HepG2 (cell line): ENCODE results near the gene DSG2. TPM values are rescaled to one million over a fixed set of nuclear protein-coding genes. Genes with fewer than 3 reads are reported as not detected.

ENCODE experiments used
- AKAP8 ChIP-seq: sonication (generic); formaldehyde crosslinking; IDR thresholded peaks from 2 replicates; pipeline ENCODE4 v1.5.1; 2020; ENCODE audit warnings: mild to moderate bottlenecking, missing genetic modification reagents
- BCL6 ChIP-seq: IDR thresholded peaks from 2 replicates; pipeline ENCODE4 v1.6.1; 2016; ENCODE audit warnings: missing genetic modification reagents, missing compliant biosample characterization
- CCDC6 ChIP-seq: sonication (generic); formaldehyde crosslinking; IDR thresholded peaks from 2 replicates; pipeline ENCODE4 v1.8.1; 2022; ENCODE audit warnings: mild to moderate bottlenecking, missing genetic modification reagents, moderate library complexity
- FOSL1 ChIP-seq: sonication (generic); formaldehyde crosslinking; IDR thresholded peaks from 2 replicates; pipeline ENCODE4 v1.9.0; 2021; ENCODE audit warnings: missing genetic modification reagents, borderline replicate concordance
- HNRNPLL ChIP-seq: fragments of 200-400 bp; formaldehyde crosslinking; IDR thresholded peaks from 2 replicates; pipeline ENCODE4 v1.6.1; 2017; ENCODE audit warnings: mild to moderate bottlenecking, low read depth, low read length; ENCODE audit not compliant: poor library complexity, severe bottlenecking
- KDM5B ChIP-seq: sonication (generic); formaldehyde crosslinking; IDR thresholded peaks from 2 replicates; pipeline ENCODE4 v1.4.0; 2020; ENCODE audit warnings: missing genetic modification reagents, mild to moderate bottlenecking, borderline replicate concordance
- NRL ChIP-seq: sonication (generic); formaldehyde crosslinking; IDR thresholded peaks from 2 replicates; pipeline ENCODE4 v1.5.0; 2020; ENCODE audit warnings: missing genetic modification reagents, mild to moderate bottlenecking, moderate library complexity, borderline replicate concordance
- RAD21 ChIP-seq: fragments of 450-650 bp; formaldehyde crosslinking; IDR thresholded peaks from 2 replicates; pipeline ENCODE4 v1.5.0; 2020; ENCODE audit warnings: mild to moderate bottlenecking
- REPIN1 ChIP-seq: sonication (generic); formaldehyde crosslinking; IDR thresholded peaks from 2 replicates; pipeline ENCODE4 v1.8.0; 2022; ENCODE audit warnings: missing genetic modification reagents, low read depth, mild to moderate bottlenecking, borderline replicate concordance
- ZBTB7A ChIP-seq: sonication (generic); formaldehyde crosslinking; IDR thresholded peaks from 2 replicates; pipeline ENCODE4 v1.8.0; 2022; ENCODE audit warnings: mild to moderate bottlenecking, missing genetic modification reagents
- ZBTB8A ChIP-seq: sonication (generic); formaldehyde crosslinking; IDR thresholded peaks from 2 replicates; pipeline ENCODE4 v1.4.0; 2020; ENCODE audit warnings: mild to moderate bottlenecking, low read depth, missing genetic modification reagents, borderline replicate concordance
- ZFP37 ChIP-seq: sonication (generic); formaldehyde crosslinking; IDR thresholded peaks from 2 replicates; pipeline ENCODE4 v1.4.0; 2020; ENCODE audit warnings: missing genetic modification reagents, borderline replicate concordance
- ZNF121 ChIP-seq: sonication (generic); formaldehyde crosslinking; IDR thresholded peaks from 2 replicates; pipeline ENCODE4 v1.5.0; 2020; ENCODE audit warnings: mild to moderate bottlenecking, missing genetic modification reagents
- ZNF350 ChIP-seq: sonication (generic); formaldehyde crosslinking; IDR thresholded peaks from 2 replicates; pipeline ENCODE4 v1.4.0; 2020; ENCODE audit warnings: mild to moderate bottlenecking, low read depth, missing genetic modification reagents, borderline replicate concordance
- ZNF709 ChIP-seq: sonication (generic); formaldehyde crosslinking; IDR thresholded peaks from 2 replicates; pipeline ENCODE4 v1.5.0; 2020; ENCODE audit warnings: mild to moderate bottlenecking, missing genetic modification reagents
- ZNF75D ChIP-seq: sonication (generic); formaldehyde crosslinking; IDR thresholded peaks from 2 replicates; pipeline ENCODE4 v1.8.1; 2023; ENCODE audit warnings: missing genetic modification reagents, mild to moderate bottlenecking, borderline replicate concordance
- ZNF772 ChIP-seq: sonication (generic); formaldehyde crosslinking; IDR thresholded peaks from 2 replicates; pipeline ENCODE4 v1.5.0; 2020; ENCODE audit warnings: mild to moderate bottlenecking, missing genetic modification reagents
- polyA plus RNA-seq, 8 experiments: library from polyadenylated mRNA; depleted of rRNA in 3 of 8; stranded (reverse) in 7 of 8; unstranded in 1 of 8; fragments of >200 nt; fragmentation: Illumina TruSeq in 4 of 8; extraction: Trizol in 4 of 8; gene quantifications; 2 replicates each; pipeline versions ENCODE4 v1.2.1 to v1.2.3, GENCODE V29; 2011 to 2016; ENCODE audit warnings: low read depth in 4 of 8, missing spikeins in 1 of 8, mixed read lengths in 1 of 8; ENCODE audit not compliant: insufficient read depth in 1 of 8
- total RNA-seq, 5 experiments: library from RNA; depleted of rRNA; stranded (reverse); fragments of >200 nt; fragmentation: Illumina TruSeq; extraction: Trizol; gene quantifications; 2 replicates each; pipeline ENCODE4 v1.2.3, GENCODE V29; 2016; ENCODE audit warnings: low read depth in 1 of 5
- TF ChIP-seq, protein P1 (sequence below): sonication (generic); formaldehyde crosslinking; IDR thresholded peaks from 2 replicates; pipeline ENCODE4 v1.5.1; 2020; ENCODE audit warnings: mild to moderate bottlenecking, missing genetic modification reagents, borderline replicate concordance
- TF ChIP-seq, protein P2 (sequence below): sonication (generic); formaldehyde crosslinking; IDR thresholded peaks from 2 replicates; pipeline ENCODE4 v1.9.0; 2021; ENCODE audit warnings: missing genetic modification reagents, borderline replicate concordance

The DSG2 gene
- total and polyA plus RNA-seq, 2 of the 13 experiments (the other 11 are each of a cell fraction or from before 2014, with no cell fraction given) = 23.3 to 66.7 TPM

DNA sequence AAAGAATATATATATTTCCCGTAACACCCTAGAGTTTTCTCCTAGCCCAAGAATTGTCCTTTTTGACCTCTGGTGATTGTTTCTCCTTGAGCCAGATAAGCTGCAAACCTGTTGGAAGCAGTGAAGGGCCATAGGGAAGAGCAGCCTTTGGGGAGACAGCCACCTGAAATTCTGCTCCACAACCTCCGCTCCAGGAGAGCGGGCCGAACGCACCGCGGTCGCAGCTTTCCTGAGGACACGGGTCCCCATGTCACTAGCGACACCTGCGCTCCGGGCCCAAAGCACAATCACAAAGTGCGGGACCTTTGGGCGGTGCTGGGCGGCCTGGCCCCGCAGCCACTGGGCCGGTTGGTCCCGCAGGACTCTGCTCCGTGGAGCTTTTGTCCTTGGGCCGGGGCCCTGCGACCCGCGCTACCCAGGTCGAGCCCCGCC, 557 bp upstream of the DSG2 start (continued):
- TF ChIP-seq, protein P1, sequence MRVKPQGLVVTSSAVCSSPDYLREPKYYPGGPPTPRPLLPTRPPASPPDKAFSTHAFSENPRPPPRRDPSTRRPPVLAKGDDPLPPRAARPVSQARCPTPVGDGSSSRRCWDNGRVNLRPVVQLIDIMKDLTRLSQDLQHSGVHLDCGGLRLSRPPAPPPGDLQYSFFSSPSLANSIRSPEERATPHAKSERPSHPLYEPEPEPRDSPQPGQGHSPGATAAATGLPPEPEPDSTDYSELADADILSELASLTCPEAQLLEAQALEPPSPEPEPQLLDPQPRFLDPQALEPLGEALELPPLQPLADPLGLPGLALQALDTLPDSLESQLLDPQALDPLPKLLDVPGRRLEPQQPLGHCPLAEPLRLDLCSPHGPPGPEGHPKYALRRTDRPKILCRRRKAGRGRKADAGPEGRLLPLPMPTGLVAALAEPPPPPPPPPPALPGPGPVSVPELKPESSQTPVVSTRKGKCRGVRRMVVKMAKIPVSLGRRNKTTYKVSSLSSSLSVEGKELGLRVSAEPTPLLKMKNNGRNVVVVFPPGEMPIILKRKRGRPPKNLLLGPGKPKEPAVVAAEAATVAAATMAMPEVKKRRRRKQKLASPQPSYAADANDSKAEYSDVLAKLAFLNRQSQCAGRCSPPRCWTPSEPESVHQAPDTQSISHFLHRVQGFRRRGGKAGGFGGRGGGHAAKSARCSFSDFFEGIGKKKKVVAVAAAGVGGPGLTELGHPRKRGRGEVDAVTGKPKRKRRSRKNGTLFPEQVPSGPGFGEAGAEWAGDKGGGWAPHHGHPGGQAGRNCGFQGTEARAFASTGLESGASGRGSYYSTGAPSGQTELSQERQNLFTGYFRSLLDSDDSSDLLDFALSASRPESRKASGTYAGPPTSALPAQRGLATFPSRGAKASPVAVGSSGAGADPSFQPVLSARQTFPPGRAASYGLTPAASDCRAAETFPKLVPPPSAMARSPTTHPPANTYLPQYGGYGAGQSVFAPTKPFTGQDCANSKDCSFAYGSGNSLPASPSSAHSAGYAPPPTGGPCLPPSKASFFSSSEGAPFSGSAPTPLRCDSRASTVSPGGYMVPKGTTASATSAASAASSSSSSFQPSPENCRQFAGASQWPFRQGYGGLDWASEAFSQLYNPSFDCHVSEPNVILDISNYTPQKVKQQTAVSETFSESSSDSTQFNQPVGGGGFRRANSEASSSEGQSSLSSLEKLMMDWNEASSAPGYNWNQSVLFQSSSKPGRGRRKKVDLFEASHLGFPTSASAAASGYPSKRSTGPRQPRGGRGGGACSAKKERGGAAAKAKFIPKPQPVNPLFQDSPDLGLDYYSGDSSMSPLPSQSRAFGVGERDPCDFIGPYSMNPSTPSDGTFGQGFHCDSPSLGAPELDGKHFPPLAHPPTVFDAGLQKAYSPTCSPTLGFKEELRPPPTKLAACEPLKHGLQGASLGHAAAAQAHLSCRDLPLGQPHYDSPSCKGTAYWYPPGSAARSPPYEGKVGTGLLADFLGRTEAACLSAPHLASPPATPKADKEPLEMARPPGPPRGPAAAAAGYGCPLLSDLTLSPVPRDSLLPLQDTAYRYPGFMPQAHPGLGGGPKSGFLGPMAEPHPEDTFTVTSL (CRISPR knock-in tag) = 0 out of 2 replicates have a peak, but pooled peaks have one; percentile 31
- peak; percentile 85; the same call in 1 of the 2 replicates for TF ChIP-seq ZBTB7A (CRISPR knock-in tag)
- TF ChIP-seq ZNF121 = 0 out of 2 replicates have a peak, but pooled peaks have one; percentile 4
- TF ChIP-seq NRL (CRISPR knock-in tag) = 0 out of 2 replicates have a peak, but pooled peaks have one; percentile 61
- no peak; the same call in 1 of the 2 replicates for TF ChIP-seq ZNF772
- no peak for TF ChIP-seq CCDC6
- no peak for TF ChIP-seq ZNF709 (CRISPR knock-in tag)
- TF ChIP-seq ZNF350 (CRISPR knock-in tag) = 0 out of 2 replicates have a peak, but pooled peaks have one; percentile 59
- no peak; the same call in 1 of the 2 replicates for TF ChIP-seq ZFP37
- peak; percentile 15; the same call in 1 of the 2 replicates for TF ChIP-seq RAD21 (CRISPR knock-in tag)
- 0 out of 2 replicates have a peak, but pooled peaks have one; percentile 6 for TF ChIP-seq BCL6 (CRISPR knock-in tag)
- no peak for TF ChIP-seq AKAP8
- peak; percentile 61 for TF ChIP-seq HNRNPLL
- 0 out of 2 replicates have a peak, but pooled peaks have one; percentile 39 for TF ChIP-seq KDM5B
- TF ChIP-seq, protein P2, sequence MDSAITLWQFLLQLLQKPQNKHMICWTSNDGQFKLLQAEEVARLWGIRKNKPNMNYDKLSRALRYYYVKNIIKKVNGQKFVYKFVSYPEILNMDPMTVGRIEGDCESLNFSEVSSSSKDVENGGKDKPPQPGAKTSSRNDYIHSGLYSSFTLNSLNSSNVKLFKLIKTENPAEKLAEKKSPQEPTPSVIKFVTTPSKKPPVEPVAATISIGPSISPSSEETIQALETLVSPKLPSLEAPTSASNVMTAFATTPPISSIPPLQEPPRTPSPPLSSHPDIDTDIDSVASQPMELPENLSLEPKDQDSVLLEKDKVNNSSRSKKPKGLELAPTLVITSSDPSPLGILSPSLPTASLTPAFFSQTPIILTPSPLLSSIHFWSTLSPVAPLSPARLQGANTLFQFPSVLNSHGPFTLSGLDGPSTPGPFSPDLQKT (CRISPR knock-in tag) = no peak
- no peak for TF ChIP-seq ZNF75D (CRISPR knock-in tag)
- no peak for TF ChIP-seq FOSL1 (CRISPR knock-in tag)
- no peak for TF ChIP-seq ZBTB8A
- peak; percentile 79 for TF ChIP-seq REPIN1 (CRISPR knock-in tag)
